ENCODE measurements around the gene HECW1. TPM values are rescaled to one million over a fixed set of nuclear protein-coding genes. Genes with fewer than 3 reads are reported as not detected.

HECW1 gene
- total RNA-seq, 3 donors from 2014 or later (not counting 1 experiment from before 2014, with no cell fraction given): not detected

DNA sequence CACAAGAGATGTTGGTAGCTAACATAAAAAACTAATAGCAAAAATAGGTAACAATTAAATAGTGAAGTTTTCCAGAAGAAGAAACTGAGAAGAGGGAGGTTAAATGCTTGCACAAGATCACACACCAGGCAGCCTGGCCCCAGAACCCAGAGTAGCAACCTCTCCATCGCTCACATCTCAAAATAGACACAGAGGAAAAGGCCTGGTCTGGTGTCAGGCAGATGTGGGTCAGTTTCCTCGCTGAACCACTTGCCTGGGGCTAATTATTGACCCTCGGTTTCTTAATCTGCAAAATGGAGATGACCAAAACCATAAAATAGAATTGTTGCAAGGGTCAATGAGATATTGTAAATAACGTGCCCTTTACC, 425.9 kb downstream of the HECW1 start:
- no peaks in the 10 kb centered on the region for H3K4me1 ChIP-seq (ENCODE audit: control insufficient read depth, insufficient read depth, low read length)
- no peak for ATAC-seq
- H3K4me3 ChIP-seq (ENCODE audit: low read length): no peak overlapping the region
- H3K27ac ChIP-seq (ENCODE audit: low read length): no peak overlapping the region
- peaks cover 14 to 30% of the 10 kb centered on the region in 2 donors for H3K27me3 Mint-ChIP-seq (ENCODE audit: low read depth in 2 of 2)
- no peaks in the 10 kb centered on the region for H3K36me3 Mint-ChIP-seq
- H3K36me3 ChIP-seq (ENCODE audit: control insufficient read depth, insufficient read depth, low read length): no peaks in the 10 kb centered on the region
- H3K27ac Mint-ChIP-seq: no peak overlapping the region
- 79% methylated on average over 3 of the region's 4 CpGs for WGBS (ENCODE audit: insufficient coverage)
- no peak for DNase-seq
- no peaks in the 10 kb centered on the region for H3K27me3 ChIP-seq (ENCODE audit: control insufficient read depth, insufficient read depth, low read length)
- H3K4me3 Mint-ChIP-seq: no peak overlapping the region
- no peaks in the 10 kb centered on the region for H3K4me1 Mint-ChIP-seq
- H3K9me3 ChIP-seq (ENCODE audit: control insufficient read depth, insufficient read depth, low read length): no peaks in the 10 kb centered on the region
- intact Hi-C loops (cut with micrococcal nuclease): no loop called here
- no peaks in the 10 kb centered on the region for H3K9me3 Mint-ChIP-seq
- TF ChIP-seq, protein P1, sequence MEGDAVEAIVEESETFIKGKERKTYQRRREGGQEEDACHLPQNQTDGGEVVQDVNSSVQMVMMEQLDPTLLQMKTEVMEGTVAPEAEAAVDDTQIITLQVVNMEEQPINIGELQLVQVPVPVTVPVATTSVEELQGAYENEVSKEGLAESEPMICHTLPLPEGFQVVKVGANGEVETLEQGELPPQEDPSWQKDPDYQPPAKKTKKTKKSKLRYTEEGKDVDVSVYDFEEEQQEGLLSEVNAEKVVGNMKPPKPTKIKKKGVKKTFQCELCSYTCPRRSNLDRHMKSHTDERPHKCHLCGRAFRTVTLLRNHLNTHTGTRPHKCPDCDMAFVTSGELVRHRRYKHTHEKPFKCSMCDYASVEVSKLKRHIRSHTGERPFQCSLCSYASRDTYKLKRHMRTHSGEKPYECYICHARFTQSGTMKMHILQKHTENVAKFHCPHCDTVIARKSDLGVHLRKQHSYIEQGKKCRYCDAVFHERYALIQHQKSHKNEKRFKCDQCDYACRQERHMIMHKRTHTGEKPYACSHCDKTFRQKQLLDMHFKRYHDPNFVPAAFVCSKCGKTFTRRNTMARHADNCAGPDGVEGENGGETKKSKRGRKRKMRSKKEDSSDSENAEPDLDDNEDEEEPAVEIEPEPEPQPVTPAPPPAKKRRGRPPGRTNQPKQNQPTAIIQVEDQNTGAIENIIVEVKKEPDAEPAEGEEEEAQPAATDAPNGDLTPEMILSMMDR (IDR thresholded peaks at IDR 0.05): no peak

DNA sequence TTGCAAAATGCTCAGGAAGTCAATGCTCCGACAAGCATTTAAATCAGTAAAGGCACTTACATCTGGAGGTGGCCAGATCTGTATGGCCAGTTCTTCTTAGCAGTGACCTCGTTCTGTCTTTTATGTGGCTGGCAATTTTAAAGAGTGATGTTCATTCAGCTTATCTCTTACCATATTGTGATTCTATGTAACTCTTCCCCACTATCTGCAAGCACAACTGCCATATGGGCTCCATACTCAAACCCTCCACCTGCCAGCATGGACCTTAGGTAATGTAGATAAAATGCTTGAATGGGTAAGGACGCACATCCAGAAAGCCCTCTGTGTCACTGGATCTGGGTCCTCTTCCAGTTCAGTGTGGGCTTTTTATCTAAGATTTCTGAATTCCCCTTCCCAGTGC, 428.0 kb downstream of the HECW1 start:
- Mint-ChIP-seq H3K27ac (no peak overlapping the region), H3K4me3 (no peak overlapping the region), H3K9me3 (no peaks in the 10 kb centered on the region), H3K27me3 (ENCODE audit: low read depth in 2 of 2) (peaks cover 14 to 25% of the 10 kb centered on the region in 2 donors), H3K36me3 (no peaks in the 10 kb centered on the region), H3K4me1 (no peaks in the 10 kb centered on the region)
- TF ChIP-seq, protein P1 (IDR thresholded peaks at IDR 0.05): no peak
- no peaks in the 10 kb centered on the region for H3K36me3 ChIP-seq (ENCODE audit: control insufficient read depth, insufficient read depth, low read length)
- H3K27ac ChIP-seq (ENCODE audit: low read length): no peak overlapping the region
- H3K4me1 ChIP-seq (ENCODE audit: control insufficient read depth, insufficient read depth, low read length): no peaks in the 10 kb centered on the region
- no peaks in the 10 kb centered on the region for H3K27me3 ChIP-seq (ENCODE audit: control insufficient read depth, insufficient read depth, low read length)
- WGBS (ENCODE audit: insufficient coverage): 86% methylated on average over 3 of the region's 3 CpGs
- DNase-seq (no peak), ATAC-seq (no peak)
- H3K9me3 ChIP-seq (ENCODE audit: control insufficient read depth, insufficient read depth, low read length): no peaks in the 10 kb centered on the region
- H3K4me3 ChIP-seq (ENCODE audit: low read length): no peak overlapping the region
- intact Hi-C loops (cut with micrococcal nuclease): no loop called here

DNA sequence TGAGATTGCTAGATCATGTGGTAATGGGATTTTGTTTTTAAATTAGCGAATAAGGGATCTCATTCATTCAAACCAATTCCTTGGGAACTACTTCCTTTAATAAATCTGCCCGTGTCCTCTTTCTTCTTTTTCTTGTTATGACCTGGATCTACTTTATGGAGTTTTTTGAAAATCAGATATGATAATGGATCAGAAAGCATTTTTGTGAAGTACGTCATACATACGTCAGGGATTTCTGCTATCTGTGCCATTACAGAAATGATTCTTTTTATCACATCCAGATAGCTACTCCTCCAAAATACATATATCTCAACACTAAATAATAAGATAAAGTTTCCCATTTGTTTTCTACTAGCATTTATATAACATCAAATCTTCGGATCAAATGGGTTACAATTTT, 430.3 kb downstream of the HECW1 start:
- ATAC-seq (no peak), DNase-seq (no peak)
- no peaks in the 10 kb centered on the region for H3K36me3 ChIP-seq (ENCODE audit: control insufficient read depth, insufficient read depth, low read length)
- peaks cover 3% of the 10 kb centered on the region for H3K9me3 ChIP-seq (ENCODE audit: control insufficient read depth, insufficient read depth, low read length)
- H3K4me3 ChIP-seq (ENCODE audit: low read length): no peak overlapping the region
- TF ChIP-seq, protein P1 (IDR thresholded peaks at IDR 0.05): no peak
- intact Hi-C loops (cut with micrococcal nuclease): no loop called here
- Mint-ChIP-seq H3K27me3 (ENCODE audit: low read depth in 2 of 2) (peaks cover 26 to 47% of the 10 kb centered on the region in 2 donors), H3K27ac (no peak overlapping the region), H3K9me3 (no peaks in the 10 kb centered on the region), H3K4me3 (no peak overlapping the region), H3K4me1 (no peaks in the 10 kb centered on the region), H3K36me3 (no peaks in the 10 kb centered on the region)
- 87% methylated on average over 2 of the region's 5 CpGs for WGBS (ENCODE audit: insufficient coverage)
- H3K27me3 ChIP-seq (ENCODE audit: control insufficient read depth, insufficient read depth, low read length): no peaks in the 10 kb centered on the region
- no peaks in the 10 kb centered on the region for H3K4me1 ChIP-seq (ENCODE audit: control insufficient read depth, insufficient read depth, low read length)
- no peak overlapping the region for H3K27ac ChIP-seq (ENCODE audit: low read length)

DNA sequence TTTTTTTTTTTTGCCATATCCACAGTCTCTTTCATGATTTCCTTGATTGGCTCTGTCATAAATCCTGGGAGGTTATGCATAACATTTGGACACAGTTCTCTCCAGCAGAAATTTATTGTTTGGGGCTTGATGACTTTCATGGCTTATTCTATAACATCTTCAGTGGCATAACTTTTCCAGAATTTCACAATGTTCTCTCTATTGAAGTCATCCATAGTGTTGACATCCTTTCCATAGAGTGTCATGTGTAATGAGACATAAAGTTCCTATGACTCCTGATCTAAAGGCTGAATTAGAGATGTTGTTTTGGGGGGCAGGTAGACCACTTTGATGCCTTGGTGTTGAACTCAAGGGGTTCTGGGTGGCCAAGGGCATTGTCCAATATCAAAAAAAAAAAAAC, 433.8 kb downstream of the HECW1 start:
- no peaks in the 10 kb centered on the region for H3K36me3 ChIP-seq (ENCODE audit: control insufficient read depth, insufficient read depth, low read length)
- Mint-ChIP-seq H3K27ac (no peak overlapping the region), H3K4me3 (no peak overlapping the region), H3K9me3 (no peaks in the 10 kb centered on the region), H3K27me3 (ENCODE audit: low read depth in 2 of 2) (peaks cover 28 to 58% of the 10 kb centered on the region in 2 donors), H3K36me3 (no peaks in the 10 kb centered on the region), H3K4me1 (no peaks in the 10 kb centered on the region)
- no peaks in the 10 kb centered on the region for H3K27me3 ChIP-seq (ENCODE audit: control insufficient read depth, insufficient read depth, low read length)
- no peaks in the 10 kb centered on the region for H3K4me1 ChIP-seq (ENCODE audit: control insufficient read depth, insufficient read depth, low read length)
- no peak for DNase-seq
- ATAC-seq: no peak
- H3K4me3 ChIP-seq (ENCODE audit: low read length): no peak overlapping the region
- TF ChIP-seq, protein P1 (IDR thresholded peaks at IDR 0.05): no peak
- no peak overlapping the region for H3K27ac ChIP-seq (ENCODE audit: low read length)
- peaks cover 3% of the 10 kb centered on the region for H3K9me3 ChIP-seq (ENCODE audit: control insufficient read depth, insufficient read depth, low read length)
- intact Hi-C loops (cut with micrococcal nuclease): no loop called here

Data from natural killer cell (primary cell).